OCI-LY3 (cell line): ENCODE measurements around the gene ZNF521.

Source experiments
- EZH2phosphoT487 ChIP-seq: fragments of 200-600 bp; shearing (Covaris generic); IDR thresholded peaks from 2 replicates; pipeline ENCODE4 v1.6.1; 2018; ENCODE audit warnings: antibody characterized with exemption, mixed run types, low read depth
- TF ChIP-seq, protein P1 (sequence below): fragments of 200-600, 300-600 bp; sonication (generic); IDR thresholded peaks from 2 replicates; pipeline ENCODE4 v1.5.1; 2014; ENCODE audit warnings: antibody characterized with exemption, low read length, low read depth

DNA sequence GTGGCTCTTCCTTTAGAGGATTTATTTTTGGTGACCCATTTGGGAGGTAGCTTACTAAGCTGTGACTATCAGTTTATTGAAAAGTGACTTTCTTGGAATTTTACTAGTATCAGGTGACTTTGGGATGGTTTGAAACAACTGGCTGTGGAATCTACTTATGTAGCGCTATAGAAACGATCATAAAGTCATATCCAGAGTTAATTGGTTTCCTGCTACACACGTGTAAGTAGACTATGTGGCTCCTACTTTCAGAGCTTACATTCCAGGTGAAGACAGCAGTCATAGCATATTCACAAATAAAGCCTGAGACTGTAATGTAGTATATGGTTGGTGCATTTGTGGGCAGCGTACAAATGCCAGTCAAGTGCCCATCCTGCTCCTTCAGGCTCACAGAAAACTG is 308.9 kb downstream of the ZNF521 start:
- TF ChIP-seq, protein P1, sequence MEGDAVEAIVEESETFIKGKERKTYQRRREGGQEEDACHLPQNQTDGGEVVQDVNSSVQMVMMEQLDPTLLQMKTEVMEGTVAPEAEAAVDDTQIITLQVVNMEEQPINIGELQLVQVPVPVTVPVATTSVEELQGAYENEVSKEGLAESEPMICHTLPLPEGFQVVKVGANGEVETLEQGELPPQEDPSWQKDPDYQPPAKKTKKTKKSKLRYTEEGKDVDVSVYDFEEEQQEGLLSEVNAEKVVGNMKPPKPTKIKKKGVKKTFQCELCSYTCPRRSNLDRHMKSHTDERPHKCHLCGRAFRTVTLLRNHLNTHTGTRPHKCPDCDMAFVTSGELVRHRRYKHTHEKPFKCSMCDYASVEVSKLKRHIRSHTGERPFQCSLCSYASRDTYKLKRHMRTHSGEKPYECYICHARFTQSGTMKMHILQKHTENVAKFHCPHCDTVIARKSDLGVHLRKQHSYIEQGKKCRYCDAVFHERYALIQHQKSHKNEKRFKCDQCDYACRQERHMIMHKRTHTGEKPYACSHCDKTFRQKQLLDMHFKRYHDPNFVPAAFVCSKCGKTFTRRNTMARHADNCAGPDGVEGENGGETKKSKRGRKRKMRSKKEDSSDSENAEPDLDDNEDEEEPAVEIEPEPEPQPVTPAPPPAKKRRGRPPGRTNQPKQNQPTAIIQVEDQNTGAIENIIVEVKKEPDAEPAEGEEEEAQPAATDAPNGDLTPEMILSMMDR: no peak
- TF ChIP-seq EZH2phosphoT487: no peak
